GM20431 (cell line): ENCODE data around the gene HLA-DRB1.
"Not testable (repeated sequence)": the region's sequence is repeated elsewhere in the genome, so short reads cannot be mapped to it uniquely, and the experiment has no call there.

Experiments
- in situ Hi-C: fragments of 300-500 bp; cut with MseI, MboI; formaldehyde crosslinking; loops from one replicate; pipeline ENCODE4 v1.15.0; 2020; ENCODE audit warnings: low sequenced_read_pairs; ENCODE audit not compliant: unreplicated experiment

The HLA-DRB1 gene

GRCh38 chr6:32589596-32590449 lies at the start of gene HLA-DRB1:
Gene HLA-DRB1 (minus strand): TSS chr6:32589848. CDS start chr6:32589742, 106 bp downstream.
- in situ Hi-C loops: loop anchor here (10.0 kb wide), 1 partner anchor 65 kb away; no protein-coding TSS in a partner anchor

- in situ Hi-C loops: no loop called here
Measured at GRCh38 chr6:32638532-32639219, 49.0 kb upstream of the HLA-DRB1 start.

- in situ Hi-C loops: no loop called here
Measured at GRCh38 chr6:32637883-32638282, 48.2 kb upstream of the HLA-DRB1 start.

- in situ Hi-C loops: no loop called here
Measured at GRCh38 chr6:32637219-32637880, 47.7 kb upstream of the HLA-DRB1 start, which contains the start of gene HLA-DQA1. Gene HLA-DQA1 (plus strand): TSS chr6:32637406. CDS start chr6:32637459, 53 bp downstream.

GRCh38 chr6:32635526-32636123 lies 46.0 kb upstream of the HLA-DRB1 start:
- in situ Hi-C loops: no loop called here

- in situ Hi-C loops: not testable (repeated sequence)
Measured at GRCh38 chr6:32629793-32630192, 40.1 kb upstream of the HLA-DRB1 start.

GRCh38 chr6:32627831-32628230 lies 38.2 kb upstream of the HLA-DRB1 start:
- in situ Hi-C loops: no loop called here

GRCh38 chr6:32627249-32627648 lies 37.6 kb upstream of the HLA-DRB1 start:
- in situ Hi-C loops: no loop called here

- in situ Hi-C loops: no loop called here
Measured at GRCh38 chr6:32625137-32625536, 35.5 kb upstream of the HLA-DRB1 start.

GRCh38 chr6:32624565-32624964 lies 34.9 kb upstream of the HLA-DRB1 start:
- in situ Hi-C loops: no loop called here

GRCh38 chr6:32623693-32624092 lies 34.0 kb upstream of the HLA-DRB1 start:
- in situ Hi-C loops: no loop called here

- in situ Hi-C loops: no loop called here
Measured at GRCh38 chr6:32622545-32623401, 33.1 kb upstream of the HLA-DRB1 start.

GRCh38 chr6:32621372-32621771 lies 31.7 kb upstream of the HLA-DRB1 start:
- in situ Hi-C loops: no loop called here

- in situ Hi-C loops: no loop called here
Measured at GRCh38 chr6:32617751-32618150, 28.1 kb upstream of the HLA-DRB1 start.

- in situ Hi-C loops: no loop called here
Measured at GRCh38 chr6:32615885-32616532, 26.4 kb upstream of the HLA-DRB1 start.

- in situ Hi-C loops: no loop called here
Measured at GRCh38 chr6:32614366-32615081, 24.9 kb upstream of the HLA-DRB1 start.

- in situ Hi-C loops: no loop called here
Measured at GRCh38 chr6:32613475-32613874, 23.8 kb upstream of the HLA-DRB1 start.

- in situ Hi-C loops: no loop called here
Measured at GRCh38 chr6:32610682-32611296, 21.1 kb upstream of the HLA-DRB1 start.
